T1000 (cell line): ENCODE data around the gene AXIN2.

ENCODE experiments used
- DNase-seq: peaks from one replicate; lab custom pipeline; 2025; ENCODE audit warnings: mixed read lengths; lab: John Stamatoyannopoulos, UW

Gene AXIN2

GRCh38 chr17:65556014-65556909, 5.2 kb downstream of the AXIN2 start:
- DNase-seq: peak; percentile 32

- DNase-seq: no peak
Observed at GRCh38 chr17:65554553-65555223, 6.8 kb downstream of the AXIN2 start.

GRCh38 chr17:65553646-65554552, 7.5 kb downstream of the AXIN2 start:
- no peak for DNase-seq

GRCh38 chr17:65553009-65553645, 8.3 kb downstream of the AXIN2 start:
- DNase-seq: no peak

GRCh38 chr17:65552214-65552613, 9.2 kb downstream of the AXIN2 start:
- no peak for DNase-seq

- DNase-seq: no peak
Observed at GRCh38 chr17:65551267-65552040, 10.0 kb downstream of the AXIN2 start.

GRCh38 chr17:65550758-65551157, 10.7 kb downstream of the AXIN2 start:
- no peak for DNase-seq

- no peak for DNase-seq
Observed at GRCh38 chr17:65550075-65550662, 11.3 kb downstream of the AXIN2 start.

- DNase-seq: no peak
Observed at GRCh38 chr17:65548269-65548969, 13.0 kb downstream of the AXIN2 start.

GRCh38 chr17:65547253-65547670, 14.2 kb downstream of the AXIN2 start:
- DNase-seq: no peak

- DNase-seq: no peak
Observed at GRCh38 chr17:65546579-65546978, 14.9 kb downstream of the AXIN2 start.

- no peak for DNase-seq
Observed at GRCh38 chr17:65545705-65546523, 15.5 kb downstream of the AXIN2 start.

- DNase-seq: no peak
Observed at GRCh38 chr17:65544672-65545071, 16.8 kb downstream of the AXIN2 start.

- DNase-seq: no peak
Observed at GRCh38 chr17:65542610-65543009, 18.8 kb downstream of the AXIN2 start.

GRCh38 chr17:65542067-65542466, 19.4 kb downstream of the AXIN2 start:
- DNase-seq: no peak

- DNase-seq: no peak
Observed at GRCh38 chr17:65541453-65541852, 20.0 kb downstream of the AXIN2 start.

- no peak for DNase-seq
Observed at GRCh38 chr17:65539630-65540266, 21.7 kb downstream of the AXIN2 start.
